H9 (cell line): ENCODE measurements around the gene LRR1. TPM values are rescaled to one million over a fixed set of nuclear protein-coding genes. Genes with fewer than 3 reads are reported as not detected.

Source experiments
- DNase-seq: peaks from one replicate; pipeline ENCODE4 v3.0.0-alpha.2; 2017
- H2AFZ ChIP-seq: one replicate; pipeline ENCODE4 v1.6.1; 2013; ENCODE audit warnings: mild to moderate bottlenecking, low read length, control low read depth, moderate library complexity
- H2AK5ac ChIP-seq: 2 replicates; pipeline ENCODE4 v1.6.1; 2013; ENCODE audit warnings: low read length, control low read depth, mixed read lengths; ENCODE audit not compliant: insufficient read length
- H2BK120ac ChIP-seq: one replicate; pipeline ENCODE4 v1.6.1; 2013; ENCODE audit warnings: low read depth, mild to moderate bottlenecking, low read length, control low read depth, inconsistent platforms; ENCODE audit not compliant: poor library complexity, severe bottlenecking
- H2BK12ac ChIP-seq: 2 replicates; pipeline ENCODE4 v1.6.1; 2013; ENCODE audit warnings: low read length, control low read depth, mixed read lengths, low read depth; ENCODE audit not compliant: insufficient read length
- H2BK15ac ChIP-seq: 2 replicates; pipeline ENCODE4 v1.6.1; 2013; ENCODE audit warnings: low read depth, low read length, control low read depth
- H2BK20ac ChIP-seq: one replicate; pipeline ENCODE4 v1.6.1; 2013; ENCODE audit warnings: low read depth, mild to moderate bottlenecking, low read length, control low read depth, inconsistent platforms; ENCODE audit not compliant: poor library complexity, severe bottlenecking
- H2BK5ac ChIP-seq: 2 replicates; pipeline ENCODE4 v1.6.1; 2013; ENCODE audit warnings: low read length, control low read depth, mixed read lengths; ENCODE audit not compliant: insufficient read length
- H3K14ac ChIP-seq: 2 replicates; pipeline ENCODE4 v1.6.1; 2013; ENCODE audit warnings: low read length, control low read depth; ENCODE audit not compliant: insufficient read depth
- H3K18ac ChIP-seq: 2 replicates; pipeline ENCODE4 v1.6.1; 2013; ENCODE audit warnings: low read depth, mild to moderate bottlenecking, mixed read lengths, low read length, control low read depth; ENCODE audit not compliant: insufficient read length
- H3K23ac ChIP-seq: 2 replicates; pipeline ENCODE4 v1.6.1; 2013; ENCODE audit warnings: low read length, control low read depth, mixed read lengths, low read depth; ENCODE audit not compliant: insufficient read length
- H3K23me2 ChIP-seq: 2 replicates; pipeline ENCODE4 v1.6.1; 2013; ENCODE audit warnings: low read depth, mild to moderate bottlenecking, mixed read lengths, low read length, control low read depth; ENCODE audit not compliant: insufficient read length, poor library complexity, severe bottlenecking
- H3K27ac ChIP-seq: 2 replicates; pipeline ENCODE4 v1.5.1; 2013; ENCODE audit warnings: low read length, control low read depth, mixed read lengths, low read depth; ENCODE audit not compliant: insufficient read length
- H3K27me3 ChIP-seq: 2 replicates; pipeline ENCODE4 v1.6.1; 2013; ENCODE audit warnings: low read length, control low read depth, inconsistent platforms; ENCODE audit not compliant: insufficient read depth
- H3K4ac ChIP-seq: 2 replicates; pipeline ENCODE4 v1.6.1; 2013; ENCODE audit warnings: low read depth, mild to moderate bottlenecking, control low read depth, inconsistent platforms, low read length, moderate library complexity
- H3K4me1 ChIP-seq: 2 replicates; pipeline ENCODE4 v1.6.1; 2013; ENCODE audit warnings: low read length, control low read depth, inconsistent platforms; ENCODE audit not compliant: insufficient read depth
- H3K4me2 ChIP-seq: 2 replicates; pipeline ENCODE4 v1.6.1; 2013; ENCODE audit warnings: low read length, control low read depth, mixed read lengths; ENCODE audit not compliant: insufficient read length, insufficient read depth
- H3K56ac ChIP-seq: 2 replicates; pipeline ENCODE4 v1.6.1; 2013; ENCODE audit warnings: low read depth, mild to moderate bottlenecking, mixed read lengths, low read length, control low read depth; ENCODE audit not compliant: insufficient read length
- H3K79me1 ChIP-seq: 2 replicates; pipeline ENCODE4 v1.6.1; 2013; ENCODE audit warnings: low read depth, mild to moderate bottlenecking, moderate library complexity, low read length, control low read depth, inconsistent platforms; ENCODE audit not compliant: insufficient read depth, poor library complexity, severe bottlenecking
- H3K79me2 ChIP-seq: 2 replicates; pipeline ENCODE4 v1.6.1; 2013; ENCODE audit warnings: low read length, control low read depth, inconsistent platforms; ENCODE audit not compliant: insufficient read depth
- H3K9ac ChIP-seq: 2 replicates; pipeline ENCODE4 v1.6.1; 2013; ENCODE audit warnings: low read length, control low read depth, mixed read lengths; ENCODE audit not compliant: insufficient read length; ENCODE audit errors: extremely low read depth
- H3K9me3 ChIP-seq: one replicate; pipeline ENCODE4 v1.6.1; 2013; ENCODE audit warnings: low read depth, low read length, inconsistent platforms; ENCODE audit not compliant: control insufficient read depth
- H3T11ph ChIP-seq: one replicate; pipeline ENCODE4 v1.6.1; 2013; ENCODE audit warnings: mild to moderate bottlenecking, low read length, control low read depth, inconsistent platforms
- H4K20me1 ChIP-seq: one replicate; pipeline ENCODE4 v1.6.1; 2013; ENCODE audit not compliant: control insufficient read depth, insufficient read length, insufficient read depth
- H4K5ac ChIP-seq: 2 replicates; pipeline ENCODE4 v1.6.1; 2013; ENCODE audit warnings: low read depth, mild to moderate bottlenecking, mixed read lengths, low read length, control low read depth; ENCODE audit not compliant: insufficient read length
- H4K8ac ChIP-seq: replicated peaks from 2 replicates; pipeline ENCODE4 v1.6.1; 2013; ENCODE audit warnings: low read length, control low read depth, mixed read lengths, low read depth; ENCODE audit not compliant: insufficient read length
- H4K91ac ChIP-seq: 2 replicates; pipeline ENCODE4 v1.6.1; 2013; ENCODE audit warnings: low read depth, mild to moderate bottlenecking, moderate library complexity, mixed read lengths, low read length, control low read depth; ENCODE audit not compliant: insufficient read length
- H3K27ac Mint-ChIP-seq, 3 experiments: 2 replicates in 2 of 3; 3 replicates in 1 of 3; pipeline ENCODE4 v1.8.0; 2020 to 2021; ENCODE audit warnings: mixed read lengths in 3 of 3, mild to moderate bottlenecking in 1 of 3, moderate library complexity in 1 of 3
- H3K27me3 Mint-ChIP-seq: 2 replicates; pipeline ENCODE4 v1.8.0; 2021; ENCODE audit warnings: low read depth, mild to moderate bottlenecking, moderate library complexity, mixed read lengths
- H3K36me3 Mint-ChIP-seq, 3 experiments: 2 replicates in 2 of 3; 3 replicates in 1 of 3; pipeline ENCODE4 v1.8.0; 2020 to 2021; ENCODE audit warnings: low read depth in 3 of 3, mixed read lengths in 3 of 3; ENCODE audit not compliant: insufficient read depth in 1 of 3
- H3K4me1 Mint-ChIP-seq, 2 experiments: 2 replicates each; pipeline ENCODE4 v1.8.0; 2020; ENCODE audit warnings: mixed read lengths in 2 of 2
- H3K4me3 Mint-ChIP-seq, 2 experiments: 2 replicates in 1 of 2; 3 replicates in 1 of 2; pipeline ENCODE4 v1.8.0; 2020 to 2021; ENCODE audit warnings: mild to moderate bottlenecking in 2 of 2, mixed read lengths in 2 of 2, moderate library complexity in 1 of 2
- H3K9me3 Mint-ChIP-seq, 2 experiments: 2 replicates in 1 of 2; 3 replicates in 1 of 2; pipeline ENCODE4 v1.8.0; 2020; ENCODE audit warnings: mild to moderate bottlenecking in 2 of 2, mixed read lengths in 2 of 2, moderate library complexity in 1 of 2
- CTCF ChIP-seq: fragments of 200-600 bp; sonication (generic); conservative IDR thresholded peaks from 3 replicates; pipeline ENCODE4 v1.8.0; 2021; ENCODE audit warnings: antibody characterized with exemption, mild to moderate bottlenecking
- WGBS: extraction: QIAGEN DNeasy Blood & Tissue Kit; methylation state at CpG from one replicate; pipeline ENCODE4 v1.1.7; 2013; ENCODE audit warnings: missing lambda C conversion rate, low lambda C conversion rate, mixed read lengths; ENCODE audit not compliant: insufficient read length; ENCODE audit errors: extremely low coverage; 5-methylcytosine and 5-hydroxymethylcytosine counted together
- total RNA-seq: library from RNA; stranded (reverse); gene quantifications from 2 replicates; pipeline ENCODE4 v1.2.1, GENCODE V29; 2021

The LRR1 gene
- total RNA-seq, 1 experiment from 2014 or later = 38.6 TPM

DNA sequence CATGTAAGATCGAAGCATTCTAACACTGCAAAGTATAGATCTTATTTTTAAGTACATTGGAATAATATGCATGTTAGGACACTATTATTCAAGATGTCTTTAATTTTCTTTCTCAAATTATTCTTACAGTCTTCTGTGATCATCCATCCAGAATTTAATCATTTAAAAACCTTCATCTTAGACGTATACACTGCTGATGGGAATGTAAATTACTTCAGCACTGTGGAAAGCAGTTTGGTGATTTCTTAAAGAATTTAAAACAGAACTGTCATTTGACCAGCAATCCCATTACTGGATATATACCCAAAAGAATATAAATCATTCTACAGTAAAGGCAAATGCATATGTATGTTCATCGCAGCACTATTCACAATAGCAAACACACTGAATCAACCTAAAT, 9.4 kb upstream of the LRR1 start:
- no peaks in the 10 kb centered on the region for H4K20me1 ChIP-seq
- no peak overlapping the region for H3K9ac ChIP-seq
- WGBS = no CpG with 5 or more reads among the region's 3 CpGs
- no peak overlapping the region for H2AFZ ChIP-seq
- H3K79me2 ChIP-seq = peaks cover 15% of the 10 kb centered on the region
- DNase-seq = no peak
- H2BK20ac ChIP-seq = no peak overlapping the region
- no peak overlapping the region for H3K18ac ChIP-seq
- no peak overlapping the region for H3K14ac ChIP-seq
- no peak overlapping the region for H3T11ph ChIP-seq
- no peak overlapping the region for H2BK15ac ChIP-seq
- H3K27me3 ChIP-seq = no peaks in the 10 kb centered on the region
- no peak overlapping the region for H2AK5ac ChIP-seq
- no peak overlapping the region for H4K5ac ChIP-seq
- no peak overlapping the region for H3K4ac ChIP-seq
- Mint-ChIP-seq H3K27ac (no peak overlapping the region), H3K9me3 (no peaks in the 10 kb centered on the region), H3K27me3 (peaks cover 3% of the 10 kb centered on the region; the same call in 1 of the 2 replicates), H3K4me3 (no peak overlapping the region), H3K4me1 (peaks cover 6 to 7% of the 10 kb centered on the region in 2 experiments; a peak in 3 of 4 replicates), H3K36me3 (peaks cover 18 to 19% (median 19%) of the 10 kb centered on the region in 3 experiments)
- no peaks in the 10 kb centered on the region for H3K9me3 ChIP-seq
- H3K23me2 ChIP-seq = peaks cover 7% of the 10 kb centered on the region
- no peak overlapping the region for H2BK120ac ChIP-seq
- TF ChIP-seq CTCF = no peak
- peaks cover 1% of the 10 kb centered on the region for H3K79me1 ChIP-seq
- no peak overlapping the region for H3K27ac ChIP-seq
- H2BK5ac ChIP-seq = no peak overlapping the region
- no peak overlapping the region for H4K91ac ChIP-seq
- H3K23ac ChIP-seq = no peak overlapping the region
- H3K4me2 ChIP-seq = no peak overlapping the region
- H2BK12ac ChIP-seq = no peak overlapping the region
- no peak overlapping the region for H3K56ac ChIP-seq
- no peaks in the 10 kb centered on the region for H3K4me1 ChIP-seq
- no peak overlapping the region for H4K8ac ChIP-seq
